PC-9 (cell line): ENCODE data around the gene CCBE1. TPM values are rescaled to one million over a fixed set of nuclear protein-coding genes. Genes with fewer than 3 reads are reported as not detected.

Experiments used
- BruUV-seq: library from RNA; stranded (reverse); fragments of 400-500 nt; replicated peaks from 2 replicates; lab custom pipeline; 2021; lab: Mats Ljungman, UMichigan
- CTCF ChIA-PET: fragments of 300-600 bp; sonication (Branson Sonifier 250); formaldehyde crosslinking; loops from one replicate; lab custom pipeline; 2022; ENCODE audit warnings: antibody characterized with exemption; lab: Charles Lee
- POLR2A ChIA-PET: fragments of 300-600 bp; sonication (Branson Sonifier 250); formaldehyde crosslinking; loops from one replicate; lab custom pipeline; 2022; ENCODE audit warnings: antibody characterized with exemption; ENCODE audit not compliant: unreplicated experiment; lab: Charles Lee
- DNase-seq, 2 experiments: peaks; one replicate each; pipeline versions ENCODE4 v3.0.0 to v3.0.0-alpha.2; 2015 to 2022; ENCODE audit warnings: mixed read lengths in 1 of 2
- H2AFZ ChIP-seq: fragments of 200-600 bp; sonication (generic); 2 replicates; pipeline ENCODE4 v1.8.1; 2017; ENCODE audit warnings: antibody characterized with exemption
- H3F3A ChIP-seq: fragments of 200-600 bp; sonication (generic); 2 replicates; pipeline ENCODE4 v1.8.1; 2017; ENCODE audit warnings: antibody characterized with exemption, mild to moderate bottlenecking, low read depth; ENCODE audit not compliant: insufficient read depth
- H3K27ac ChIP-seq: fragments of 200-600 bp; sonication (generic); 2 replicates; pipeline ENCODE4 v1.6.1; 2016; ENCODE audit warnings: mixed run types
- H3K27me3 ChIP-seq: fragments of 200-600 bp; sonication (generic); 2 replicates; pipeline ENCODE4 v1.6.1; 2016; ENCODE audit warnings: low read depth, mixed run types; ENCODE audit not compliant: insufficient read depth
- H3K36me3 ChIP-seq: fragments of 200-600 bp; sonication (generic); 2 replicates; pipeline ENCODE4 v1.6.1; 2016; ENCODE audit warnings: low read depth, mixed run types
- H3K4me1 ChIP-seq: fragments of 200-600 bp; sonication (generic); replicated peaks from 2 replicates; pipeline ENCODE4 v1.6.1; 2016; ENCODE audit warnings: mixed run types; ENCODE audit not compliant: insufficient read depth
- H3K4me2 ChIP-seq: fragments of 200-600 bp; sonication (generic); 2 replicates; pipeline ENCODE4 v1.6.1; 2017; ENCODE audit warnings: mixed run types
- H3K4me3 ChIP-seq: fragments of 200-600 bp; sonication (generic); 2 replicates; pipeline ENCODE4 v1.6.1; 2016; ENCODE audit warnings: mixed run types
- H3K79me2 ChIP-seq: fragments of 200-600 bp; sonication (generic); 2 replicates; pipeline ENCODE4 v1.6.1; 2017; ENCODE audit warnings: low read depth, mixed run types
- H3K9me2 ChIP-seq: fragments of 200-600 bp; sonication (generic); 2 replicates; pipeline ENCODE4 v1.8.1; 2017; ENCODE audit warnings: mild to moderate bottlenecking; ENCODE audit not compliant: insufficient read depth
- H3K9me3 ChIP-seq: fragments of 200-600 bp; sonication (generic); 2 replicates; pipeline ENCODE4 v1.8.1; 2016; ENCODE audit warnings: low read depth; ENCODE audit not compliant: insufficient read depth
- H4K20me1 ChIP-seq: fragments of 200-600 bp; sonication (generic); 2 replicates; pipeline ENCODE4 v1.8.1; 2017; ENCODE audit not compliant: insufficient read depth
- EZH2 ChIP-seq: fragments of 200-600 bp; sonication (generic); IDR thresholded peaks from 2 replicates; pipeline ENCODE4 v1.8.0; 2017; ENCODE audit warnings: antibody characterized with exemption, low read depth
- intact Hi-C: fragments of 100-400 bp; cut with micrococcal nuclease; formaldehyde crosslinking; loops from one replicate; pipeline ENCODE4 v1.10.0; 2022; ENCODE audit not compliant: unreplicated experiment
- total RNA-seq: library from RNA; stranded (reverse); gene quantifications from 2 replicates; pipeline ENCODE4 v1.2.3, GENCODE V29; 2021
- TF ChIP-seq, protein P1 (sequence below): fragments of 200-600 bp; sonication (generic); conservative IDR thresholded peaks from 2 replicates; pipeline ENCODE4 v1.6.1; 2017; ENCODE audit warnings: mixed run types, antibody characterized with exemption, mild to moderate bottlenecking, moderate library complexity

CCBE1 gene
- total RNA-seq, 1 experiment from 2014 or later, result 5.8 TPM

DNA sequence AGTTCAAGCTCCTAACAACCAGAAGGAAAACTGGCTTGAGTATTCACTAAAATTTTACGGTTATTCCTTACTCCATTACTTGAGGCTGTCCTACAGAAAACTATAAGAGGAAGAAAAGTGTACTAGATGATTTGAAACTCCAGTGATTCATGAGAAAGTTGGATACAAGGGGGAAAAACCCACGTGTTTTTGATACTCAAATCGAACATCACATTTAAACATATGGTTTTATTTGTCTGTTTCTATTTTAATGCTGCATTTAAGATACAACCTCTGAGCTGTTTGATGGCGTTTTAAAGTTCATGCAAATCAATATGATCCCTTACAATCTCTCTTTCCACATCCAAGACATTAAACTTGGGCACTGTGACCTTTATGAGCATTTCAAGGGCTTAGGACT lies 213.1 kb downstream of the CCBE1 start:
- no TSS peak for BruUV-seq
- Histone ChIP-seq H3K4me3 (no peak overlapping the region), H3K27ac (no peak overlapping the region), H4K20me1 (no peaks in the 10 kb centered on the region), H3K79me2 (no peaks in the 10 kb centered on the region), H2AFZ (no peak overlapping the region), H3K27me3 (no peaks in the 10 kb centered on the region), H3K4me1 (0 out of 2 replicates have a peak, but pooled peaks cover 6% of the 10 kb centered on the region), H3K9me2 (no peaks in the 10 kb centered on the region), H3K36me3 (no peaks in the 10 kb centered on the region), H3K4me2 (0 out of 2 replicates have a peak overlapping the region, but pooled peaks have one; percentile 2), H3K9me3 (no peaks in the 10 kb centered on the region), H3F3A (no peaks in the 10 kb centered on the region)
- no peak for TF ChIP-seq EZH2
- TF ChIP-seq, protein P1, sequence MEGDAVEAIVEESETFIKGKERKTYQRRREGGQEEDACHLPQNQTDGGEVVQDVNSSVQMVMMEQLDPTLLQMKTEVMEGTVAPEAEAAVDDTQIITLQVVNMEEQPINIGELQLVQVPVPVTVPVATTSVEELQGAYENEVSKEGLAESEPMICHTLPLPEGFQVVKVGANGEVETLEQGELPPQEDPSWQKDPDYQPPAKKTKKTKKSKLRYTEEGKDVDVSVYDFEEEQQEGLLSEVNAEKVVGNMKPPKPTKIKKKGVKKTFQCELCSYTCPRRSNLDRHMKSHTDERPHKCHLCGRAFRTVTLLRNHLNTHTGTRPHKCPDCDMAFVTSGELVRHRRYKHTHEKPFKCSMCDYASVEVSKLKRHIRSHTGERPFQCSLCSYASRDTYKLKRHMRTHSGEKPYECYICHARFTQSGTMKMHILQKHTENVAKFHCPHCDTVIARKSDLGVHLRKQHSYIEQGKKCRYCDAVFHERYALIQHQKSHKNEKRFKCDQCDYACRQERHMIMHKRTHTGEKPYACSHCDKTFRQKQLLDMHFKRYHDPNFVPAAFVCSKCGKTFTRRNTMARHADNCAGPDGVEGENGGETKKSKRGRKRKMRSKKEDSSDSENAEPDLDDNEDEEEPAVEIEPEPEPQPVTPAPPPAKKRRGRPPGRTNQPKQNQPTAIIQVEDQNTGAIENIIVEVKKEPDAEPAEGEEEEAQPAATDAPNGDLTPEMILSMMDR, result no peak
- DNase-seq, result no peak
- intact Hi-C loops, result no loop called here
- ChIA-PET CTCF (no interaction called here), POLR2A (no interaction called here)

- intact Hi-C loops, result no loop called here
- no peaks in the 10 kb centered on the region for H3F3A ChIP-seq
- no peaks in the 10 kb centered on the region for H3K27me3 ChIP-seq
- no peak overlapping the region for H3K27ac ChIP-seq
- H2AFZ ChIP-seq, result no peak overlapping the region
- no peak overlapping the region for H3K4me3 ChIP-seq
- CTCF ChIA-PET, result no interaction called here
- H3K4me2 ChIP-seq, result no peak overlapping the region
- H3K79me2 ChIP-seq, result no peaks in the 10 kb centered on the region
- H3K9me3 ChIP-seq, result no peaks in the 10 kb centered on the region
- DNase-seq, result no peak
- 0 out of 2 replicates have a peak, but pooled peaks cover 6% of the 10 kb centered on the region for H3K4me1 ChIP-seq
- POLR2A ChIA-PET, result no interaction called here
- BruUV-seq, result no TSS peak
- H3K9me2 ChIP-seq, result no peaks in the 10 kb centered on the region
- no peaks in the 10 kb centered on the region for H4K20me1 ChIP-seq
- H3K36me3 ChIP-seq, result no peaks in the 10 kb centered on the region
- TF ChIP-seq, protein P1, result no peak
- no peak for TF ChIP-seq EZH2
These were observed 215.8 kb downstream of the CCBE1 start for GRCh38 chr18:59481436-59481835.

- Histone ChIP-seq H3K27ac (no peak overlapping the region), H2AFZ (no peak overlapping the region), H3K9me3 (no peaks in the 10 kb centered on the region), H3K4me1 (0 out of 2 replicates have a peak, but pooled peaks cover 4% of the 10 kb centered on the region), H3F3A (no peaks in the 10 kb centered on the region), H3K4me2 (no peak overlapping the region), H3K36me3 (no peaks in the 10 kb centered on the region), H3K9me2 (no peaks in the 10 kb centered on the region), H3K4me3 (no peak overlapping the region), H3K27me3 (no peaks in the 10 kb centered on the region), H3K79me2 (no peaks in the 10 kb centered on the region), H4K20me1 (no peaks in the 10 kb centered on the region)
- POLR2A ChIA-PET, result no interaction called here
- no TSS peak for BruUV-seq
- no peak for TF ChIP-seq EZH2
- TF ChIP-seq, protein P1, result no peak
- intact Hi-C loops, result no loop called here
- CTCF ChIA-PET, result no interaction called here
- DNase-seq, result no peak
These were observed 217.4 kb downstream of the CCBE1 start for GRCh38 chr18:59479776-59480175.
